BE2C (cell line): ENCODE data around the gene FBN1.
A peak's percentile ranks its signal among the peaks of the same experiment; 100 is the strongest.

Experiments
- DNase-seq: peaks from one replicate; pipeline ENCODE4 v3.0.0-alpha.2; 2020
- H3K27me3 ChIP-seq: fragments of 250-450 bp; sonication (Bioruptor Pico); 2 replicates; pipeline ENCODE4 v1.5.1; 2020; ENCODE audit warnings: mild to moderate bottlenecking
- H3K36me3 ChIP-seq: fragments of 250-450 bp; sonication (Bioruptor Pico); 2 replicates; pipeline ENCODE4 v1.5.1; 2020; ENCODE audit warnings: mild to moderate bottlenecking
- H3K4me1 ChIP-seq: fragments of 250-450 bp; sonication (Bioruptor Pico); 2 replicates; pipeline ENCODE4 v1.5.1; 2020
- H3K4me3 ChIP-seq: 2 replicates; pipeline ENCODE4 v1.5.1; 2011; ENCODE audit warnings: low read depth, low read length
- H3K9me3 ChIP-seq: fragments of 250-450 bp; sonication (Bioruptor Pico); 2 replicates; pipeline ENCODE4 v1.5.1; 2020
- TF ChIP-seq, protein P1 (sequence below): IDR thresholded peaks from 2 replicates; pipeline ENCODE4 v1.5.1; 2012; ENCODE audit warnings: mild to moderate bottlenecking, low read depth, low read length

The FBN1 gene

GRCh38 chr15:48632651-48633050 lies 12.9 kb downstream of the FBN1 start:
- no peaks in the 10 kb centered on the region for H3K27me3 ChIP-seq
- H3K36me3 ChIP-seq, result no peaks in the 10 kb centered on the region
- H3K9me3 ChIP-seq, result no peaks in the 10 kb centered on the region
- TF ChIP-seq, protein P1, sequence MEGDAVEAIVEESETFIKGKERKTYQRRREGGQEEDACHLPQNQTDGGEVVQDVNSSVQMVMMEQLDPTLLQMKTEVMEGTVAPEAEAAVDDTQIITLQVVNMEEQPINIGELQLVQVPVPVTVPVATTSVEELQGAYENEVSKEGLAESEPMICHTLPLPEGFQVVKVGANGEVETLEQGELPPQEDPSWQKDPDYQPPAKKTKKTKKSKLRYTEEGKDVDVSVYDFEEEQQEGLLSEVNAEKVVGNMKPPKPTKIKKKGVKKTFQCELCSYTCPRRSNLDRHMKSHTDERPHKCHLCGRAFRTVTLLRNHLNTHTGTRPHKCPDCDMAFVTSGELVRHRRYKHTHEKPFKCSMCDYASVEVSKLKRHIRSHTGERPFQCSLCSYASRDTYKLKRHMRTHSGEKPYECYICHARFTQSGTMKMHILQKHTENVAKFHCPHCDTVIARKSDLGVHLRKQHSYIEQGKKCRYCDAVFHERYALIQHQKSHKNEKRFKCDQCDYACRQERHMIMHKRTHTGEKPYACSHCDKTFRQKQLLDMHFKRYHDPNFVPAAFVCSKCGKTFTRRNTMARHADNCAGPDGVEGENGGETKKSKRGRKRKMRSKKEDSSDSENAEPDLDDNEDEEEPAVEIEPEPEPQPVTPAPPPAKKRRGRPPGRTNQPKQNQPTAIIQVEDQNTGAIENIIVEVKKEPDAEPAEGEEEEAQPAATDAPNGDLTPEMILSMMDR, result no peak
- no peak overlapping the region for H3K4me3 ChIP-seq
- DNase-seq, result no peak
- peaks cover 6% of the 10 kb centered on the region; the same call in 1 of the 2 replicates for H3K4me1 ChIP-seq

GRCh38 chr15:48631176-48631770 lies 14.2 kb downstream of the FBN1 start:
- Histone ChIP-seq H3K27me3 (no peaks in the 10 kb centered on the region), H3K9me3 (no peaks in the 10 kb centered on the region), H3K36me3 (no peaks in the 10 kb centered on the region), H3K4me1 (peaks cover 6% of the 10 kb centered on the region; the same call in 1 of the 2 replicates), H3K4me3 (no peak overlapping the region)
- DNase-seq, result peak; percentile 22
- TF ChIP-seq, protein P1, result no peak

DNA sequence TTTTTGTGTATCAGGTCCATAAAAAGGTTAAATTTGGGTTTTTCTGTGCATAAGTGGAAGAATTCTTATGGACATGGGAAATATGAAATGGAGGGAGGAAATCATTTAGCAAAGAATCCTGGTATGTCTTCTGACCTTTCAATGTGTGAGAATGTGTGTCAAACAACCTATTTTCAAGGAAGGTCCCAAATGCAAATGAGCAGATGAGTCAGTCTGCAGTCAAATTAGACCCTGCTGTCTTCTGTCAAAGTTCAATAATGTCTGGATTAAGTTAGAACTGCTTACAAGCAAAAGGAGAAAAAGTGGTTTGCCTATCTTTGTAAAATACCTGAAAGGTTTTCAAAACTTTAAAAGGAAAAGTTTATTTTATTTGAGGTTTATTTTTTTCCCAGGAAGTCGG lies 15.3 kb downstream of the FBN1 start:
- Histone ChIP-seq H3K4me1 (peaks cover 6% of the 10 kb centered on the region; the same call in 1 of the 2 replicates), H3K27me3 (no peaks in the 10 kb centered on the region), H3K9me3 (no peaks in the 10 kb centered on the region), H3K4me3 (no peak overlapping the region), H3K36me3 (no peaks in the 10 kb centered on the region)
- no peak for DNase-seq
- TF ChIP-seq, protein P1, result no peak

GRCh38 chr15:48628832-48629231 lies 16.7 kb downstream of the FBN1 start:
- Histone ChIP-seq H3K4me1 (peaks cover 6% of the 10 kb centered on the region; the same call in 1 of the 2 replicates), H3K36me3 (no peaks in the 10 kb centered on the region), H3K27me3 (no peaks in the 10 kb centered on the region), H3K9me3 (no peaks in the 10 kb centered on the region), H3K4me3 (no peak overlapping the region)
- TF ChIP-seq, protein P1, result no peak
- DNase-seq, result no peak

GRCh38 chr15:48627260-48627940 lies 18.1 kb downstream of the FBN1 start:
- no peaks in the 10 kb centered on the region for H3K9me3 ChIP-seq
- DNase-seq, result no peak
- H3K4me1 ChIP-seq, result peaks cover 13% of the 10 kb centered on the region
- H3K27me3 ChIP-seq, result no peaks in the 10 kb centered on the region
- no peaks in the 10 kb centered on the region for H3K36me3 ChIP-seq
- TF ChIP-seq, protein P1, result no peak
- H3K4me3 ChIP-seq, result no peak overlapping the region

DNA sequence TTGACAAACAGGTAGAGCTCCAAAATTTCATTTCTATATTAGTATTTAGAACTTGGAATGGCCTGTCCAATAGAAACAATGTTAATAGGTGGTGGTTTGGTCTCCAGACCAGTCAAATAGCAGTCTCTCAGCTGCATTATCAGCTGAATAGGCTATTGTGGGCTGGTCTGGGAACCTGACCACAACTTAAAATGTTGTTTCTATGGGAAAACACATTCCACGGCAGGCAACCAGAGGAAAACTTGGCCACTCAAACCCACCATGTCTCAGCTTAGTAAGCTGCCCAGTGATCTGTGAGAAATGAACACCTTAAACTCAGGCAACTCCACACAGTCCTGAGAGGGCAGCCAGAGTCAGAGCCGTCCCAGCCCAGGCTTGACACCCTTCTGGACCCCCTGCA lies 20.4 kb downstream of the FBN1 start:
- no peak for DNase-seq
- Histone ChIP-seq H3K4me3 (no peak overlapping the region), H3K27me3 (no peaks in the 10 kb centered on the region), H3K36me3 (no peaks in the 10 kb centered on the region), H3K4me1 (peaks cover 8% of the 10 kb centered on the region), H3K9me3 (no peaks in the 10 kb centered on the region)
- TF ChIP-seq, protein P1, result no peak
